Fibroblast of the aortic adventitia (primary cell): ENCODE results near the gene SAMHD1. TPM values are rescaled to one million over a fixed set of nuclear protein-coding genes. Genes with fewer than 3 reads are reported as not detected.
"Not testable (repeated sequence)": the region's sequence is repeated elsewhere in the genome, so short reads cannot be mapped to it uniquely, and the experiment has no call there.

ENCODE experiments used
- DNase-seq: peaks from one replicate; pipeline ENCODE4 v3.0.0-alpha.2; 2010; ENCODE audit warnings: low read depth
- H3K4me3 ChIP-seq: 2 replicates; pipeline ENCODE4 v1.5.1; 2011; ENCODE audit warnings: low read depth, mild to moderate bottlenecking, control low read depth, low read length, moderate library complexity
- total RNA-seq: library from RNA; depleted of rRNA; stranded (reverse); fragments of >200 nt; gene quantifications from 2 replicates; pipeline ENCODE4 v1.2.3, GENCODE V29; 2012; ENCODE audit warnings: low replicate concordance
- TF ChIP-seq, protein P1 (sequence below): IDR thresholded peaks from 2 replicates; pipeline ENCODE4 v1.5.1; 2011; ENCODE audit warnings: mild to moderate bottlenecking, low read length, control low read depth, inconsistent platforms; ENCODE audit not compliant: insufficient read depth

The SAMHD1 gene
- total RNA-seq, 1 donor, result 32.7 TPM

DNA sequence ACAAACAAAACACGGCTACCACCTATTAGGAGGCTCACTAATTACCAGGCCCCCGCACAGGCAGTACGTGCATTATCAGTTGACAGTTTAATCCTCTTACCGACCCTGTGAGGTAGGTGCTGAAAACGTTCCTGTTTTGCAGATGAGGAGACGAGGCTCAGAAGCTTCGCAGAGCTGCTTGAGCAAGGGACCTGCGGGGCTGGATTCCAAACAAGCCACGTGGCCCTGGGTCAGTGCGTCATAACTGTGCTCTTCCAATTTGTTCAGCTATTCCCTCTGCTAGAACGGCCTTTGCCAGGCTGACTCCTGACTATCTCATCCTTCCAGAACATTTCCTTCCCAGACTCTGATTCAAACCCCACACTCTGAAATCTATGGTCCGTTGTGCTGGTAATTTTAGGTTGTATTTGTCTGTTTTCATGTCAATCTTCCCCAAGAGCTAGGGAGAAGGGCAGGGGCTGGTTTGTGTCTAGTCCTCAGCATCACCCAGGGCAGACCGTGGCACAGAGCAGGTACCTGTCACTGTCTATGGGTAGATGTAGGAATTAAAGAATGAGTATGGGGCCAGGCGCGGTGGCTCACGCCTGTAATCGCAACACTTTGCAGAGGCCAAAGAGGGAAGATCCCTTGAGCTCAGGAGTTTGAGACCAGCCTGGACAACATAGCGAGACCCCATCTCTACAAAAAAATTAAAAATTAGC, 104.3 kb downstream of the SAMHD1 start:
- peak; percentile 96 for DNase-seq
- H3K4me3 ChIP-seq, result no peak overlapping the region
- TF ChIP-seq, protein P1, sequence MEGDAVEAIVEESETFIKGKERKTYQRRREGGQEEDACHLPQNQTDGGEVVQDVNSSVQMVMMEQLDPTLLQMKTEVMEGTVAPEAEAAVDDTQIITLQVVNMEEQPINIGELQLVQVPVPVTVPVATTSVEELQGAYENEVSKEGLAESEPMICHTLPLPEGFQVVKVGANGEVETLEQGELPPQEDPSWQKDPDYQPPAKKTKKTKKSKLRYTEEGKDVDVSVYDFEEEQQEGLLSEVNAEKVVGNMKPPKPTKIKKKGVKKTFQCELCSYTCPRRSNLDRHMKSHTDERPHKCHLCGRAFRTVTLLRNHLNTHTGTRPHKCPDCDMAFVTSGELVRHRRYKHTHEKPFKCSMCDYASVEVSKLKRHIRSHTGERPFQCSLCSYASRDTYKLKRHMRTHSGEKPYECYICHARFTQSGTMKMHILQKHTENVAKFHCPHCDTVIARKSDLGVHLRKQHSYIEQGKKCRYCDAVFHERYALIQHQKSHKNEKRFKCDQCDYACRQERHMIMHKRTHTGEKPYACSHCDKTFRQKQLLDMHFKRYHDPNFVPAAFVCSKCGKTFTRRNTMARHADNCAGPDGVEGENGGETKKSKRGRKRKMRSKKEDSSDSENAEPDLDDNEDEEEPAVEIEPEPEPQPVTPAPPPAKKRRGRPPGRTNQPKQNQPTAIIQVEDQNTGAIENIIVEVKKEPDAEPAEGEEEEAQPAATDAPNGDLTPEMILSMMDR, result no peak

DNA sequence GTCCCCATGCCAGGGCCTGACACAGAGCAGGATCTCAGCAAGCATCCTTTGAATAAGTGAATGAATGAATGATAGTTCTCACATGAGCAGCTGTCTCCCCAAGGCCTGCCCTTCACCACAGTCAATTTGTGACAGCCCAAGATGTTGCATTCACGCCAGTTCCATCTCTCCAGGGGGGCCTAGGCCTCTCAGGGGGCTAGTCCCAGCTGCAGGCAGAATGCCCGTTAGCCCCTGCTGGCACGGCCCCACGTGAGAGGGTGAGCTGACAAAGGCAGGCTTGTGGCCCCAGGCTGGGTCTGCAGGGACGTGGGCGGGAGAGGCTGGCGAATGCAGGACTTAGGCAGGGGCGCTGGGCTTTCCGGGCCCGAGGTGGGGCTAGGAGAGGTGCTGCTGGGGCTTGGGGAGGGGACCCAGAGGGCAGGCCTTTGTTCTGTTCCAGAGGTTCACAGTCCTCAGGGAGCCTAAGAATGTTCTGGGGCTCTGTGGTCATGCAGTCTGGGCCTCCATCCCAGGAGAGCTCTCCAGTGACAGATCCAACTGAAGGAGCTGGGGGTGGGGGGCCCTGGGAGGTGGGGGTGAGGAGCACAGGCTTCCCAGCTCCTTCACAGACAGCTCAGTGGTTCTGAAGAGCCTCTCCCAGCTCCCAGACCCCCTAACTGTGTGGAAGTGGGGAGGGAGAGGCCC, 106.1 kb downstream of the SAMHD1 start:
- no peak for DNase-seq

GRCh38 chr20:36841030-36841429, 110.5 kb downstream of the SAMHD1 start:
- not testable (repeated sequence) for H3K4me3 ChIP-seq, DNase-seq

More for the DNA sequence above, 106.1 kb downstream of the SAMHD1 start:
- H3K4me3 ChIP-seq, result no peak overlapping the region
- TF ChIP-seq, protein P1, result no peak

Other genes with a start within 250 kb of the SAMHD1 start
- gene NDRG3, start 205.6 kb downstream of the SAMHD1 start, total RNA-seq, result 15.3 and 23.1 TPM in 2 replicates
- gene DSN1, start 177.9 kb downstream of the SAMHD1 start, total RNA-seq, result 10.2 and 40.4 TPM in 2 replicates
- 0.18 TPM in 1 of 2 replicates, not detected in the other for gene TLDC2, start 75.6 kb downstream of the SAMHD1 start, total RNA-seq
- 15.9 and 31.9 TPM in 2 replicates for gene RBL1, start 144.3 kb upstream of the SAMHD1 start, total RNA-seq
- 56.1 and 159 TPM in 2 replicates for gene RPN2, start 227.6 kb upstream of the SAMHD1 start, total RNA-seq
- gene MROH8, start 227.8 kb upstream of the SAMHD1 start, total RNA-seq, result 0.49 and 3.1 TPM in 2 replicates